Tibial nerve (tissue), 3 donors: ENCODE data around the gene AP5Z1.

Experiments
- CTCF ChIP-seq, 5 experiments: fragments of 200-600 bp in 3 of 5; fragments of 450-650 bp in 2 of 5; sonication (generic) in 3 of 5; IDR thresholded peaks; one replicate each; pipeline ENCODE4 v1.5.1; 2016 to 2019; ENCODE audit warnings: antibody characterized with exemption in 5 of 5, mild to moderate bottlenecking in 3 of 5, moderate library complexity in 2 of 5
- POLR2A ChIP-seq, 2 donors: fragments of 450-650 bp; IDR thresholded peaks; one replicate each; pipeline ENCODE4 v1.6.1; 2017; ENCODE audit warnings: antibody characterized with exemption in 2 of 2, mild to moderate bottlenecking in 2 of 2, moderate library complexity in 2 of 2

- no peak for TF ChIP-seq CTCF (IDR thresholded peaks at IDR 0.05)
- TF ChIP-seq POLR2A (IDR thresholded peaks at IDR 0.05), result no peak
Observed at GRCh38 chr7:4799508-4800268, 24.3 kb downstream of the AP5Z1 start.
